ACHN (cell line): ENCODE measurements around the gene TAF10.

Experiments
- DNase-seq: peaks from one replicate; pipeline ENCODE4 v3.0.0-alpha.2; 2015
- in situ Hi-C: cut with HindIII; loops from 2 replicates; pipeline ENCODE4 v1.10.0; 2017; ENCODE audit warnings: low sequenced_read_pairs, low pct_ligation_motif_present, low pct_unique_long_range_greater_than_20kb

The TAF10 gene

DNA sequence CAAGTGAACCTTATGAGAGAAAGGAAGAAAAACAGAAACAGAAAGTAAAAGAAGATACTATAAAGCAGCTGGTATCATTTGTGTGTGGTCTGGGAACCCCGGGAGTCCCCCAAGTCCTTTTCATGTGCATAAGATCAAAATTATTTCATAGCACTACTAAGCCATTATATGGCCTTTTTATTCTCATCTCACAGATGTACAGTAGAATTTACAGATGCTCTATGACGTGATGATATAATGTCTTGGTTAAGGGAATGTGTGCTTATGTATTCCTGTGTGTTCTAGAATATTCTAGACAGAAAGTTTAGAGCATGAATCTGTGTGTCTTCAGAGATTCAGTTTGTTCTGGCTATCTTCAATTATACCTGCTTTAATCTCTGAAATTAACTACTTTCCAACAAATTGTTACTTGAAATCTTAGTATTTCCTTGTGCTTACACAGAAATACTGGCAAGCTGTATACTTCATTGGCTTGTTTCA lies 15.8 kb upstream of the TAF10 start:
- no peak for DNase-seq
- in situ Hi-C loops: no loop called here

DNA sequence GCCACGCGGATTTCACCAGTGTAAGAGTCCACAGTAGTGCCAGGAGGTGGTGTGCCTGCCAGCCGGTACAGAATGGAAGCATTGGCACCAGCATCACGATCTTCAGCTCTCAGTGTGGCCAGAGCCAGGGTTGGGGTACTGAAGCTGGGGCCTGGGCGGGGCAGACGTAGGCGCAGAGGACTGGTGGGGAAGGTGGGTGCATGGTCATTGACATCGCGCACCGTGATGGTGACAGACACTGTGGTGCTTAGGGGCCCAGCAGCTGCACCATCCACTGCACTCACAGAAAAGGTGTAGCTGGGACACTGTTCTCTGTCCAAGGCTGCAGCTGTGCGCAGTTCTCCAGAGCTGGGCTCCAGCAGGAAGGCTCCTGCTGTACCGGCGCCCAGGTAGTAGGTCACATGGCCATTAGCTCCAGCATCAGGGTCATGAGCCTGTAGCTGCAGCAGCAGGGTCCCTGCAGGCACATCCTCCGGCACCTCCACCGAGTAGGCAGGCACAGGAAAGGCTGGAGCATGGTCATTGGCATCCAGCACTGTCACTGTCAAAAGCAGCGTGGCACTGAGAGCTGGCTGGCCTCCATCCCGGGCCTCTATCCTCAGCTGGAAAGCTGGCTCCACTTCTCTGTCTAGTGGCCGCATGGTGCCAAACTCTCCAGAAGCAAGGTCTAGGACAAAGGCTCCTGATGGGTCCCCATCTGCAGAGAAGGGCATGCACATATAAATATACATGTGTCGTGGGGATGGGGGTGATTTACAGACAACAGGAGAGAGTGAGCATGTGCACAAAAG lies 15.2 kb upstream of the TAF10 start:
- DNase-seq: no peak
- in situ Hi-C loops: no loop called here

DNA sequence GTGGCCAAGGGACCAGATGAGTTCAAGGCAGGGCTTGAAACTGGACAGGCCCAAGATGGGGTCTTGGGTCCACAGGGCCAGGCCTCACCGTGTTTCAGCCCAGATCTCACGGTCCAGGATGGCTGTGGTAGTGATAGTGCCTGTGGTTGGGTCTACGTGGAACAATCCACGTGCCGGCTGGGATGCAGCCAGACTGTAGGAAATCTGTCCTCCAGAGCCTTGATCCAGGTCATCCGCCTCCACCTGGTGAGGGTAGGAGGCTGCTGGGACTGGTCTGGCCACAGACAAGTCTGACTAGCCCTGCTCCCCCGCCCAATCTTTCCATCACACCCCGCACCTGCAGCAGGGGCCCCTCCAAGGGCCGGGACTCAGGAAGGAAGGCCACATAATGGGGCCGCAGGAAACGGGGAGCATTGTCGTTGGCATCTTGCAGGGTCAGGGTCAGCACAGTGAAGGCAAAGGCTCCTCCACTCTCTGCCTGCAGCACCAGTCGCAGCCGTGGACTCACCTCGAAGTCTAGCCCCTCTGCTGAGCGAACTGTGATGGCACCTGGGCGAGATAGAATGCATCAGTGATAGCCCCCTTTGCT lies 13.9 kb upstream of the TAF10 start:
- in situ Hi-C loops: no loop called here

DNA sequence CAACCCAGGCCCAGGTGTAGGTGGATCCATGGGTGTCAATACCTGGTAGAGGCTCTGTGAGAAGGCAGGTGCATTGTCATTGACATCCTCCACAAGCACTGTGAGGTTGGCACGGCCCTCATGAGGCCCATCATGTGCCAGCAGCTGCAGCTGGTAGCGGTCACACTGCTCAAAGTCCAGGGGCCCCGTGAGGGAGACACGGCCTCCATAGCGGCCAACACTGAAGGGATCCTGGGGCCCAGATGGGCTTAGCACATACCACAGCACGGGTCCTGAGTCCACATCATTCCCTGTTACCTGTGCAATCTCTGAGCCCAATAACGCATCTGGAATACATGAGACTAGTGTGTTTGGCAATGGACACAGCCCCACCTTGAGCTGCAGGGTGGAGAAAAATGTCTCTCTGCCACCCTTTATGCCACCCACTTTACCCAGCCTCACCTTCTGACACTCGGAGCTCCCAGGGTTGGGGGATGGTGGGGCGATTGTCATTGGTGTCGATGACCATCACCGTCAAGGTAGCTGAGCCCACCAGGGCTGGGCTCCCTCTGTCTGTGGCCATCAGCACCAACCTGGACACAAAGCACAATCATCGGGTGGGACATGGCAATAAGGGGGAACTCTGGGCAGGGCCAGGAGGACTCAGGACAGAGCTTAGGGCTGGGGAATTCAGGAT lies 13.3 kb upstream of the TAF10 start:
- DNase-seq: no peak

More for the DNA sequence above, 13.9 kb upstream of the TAF10 start:
- DNase-seq: no peak

DNA sequence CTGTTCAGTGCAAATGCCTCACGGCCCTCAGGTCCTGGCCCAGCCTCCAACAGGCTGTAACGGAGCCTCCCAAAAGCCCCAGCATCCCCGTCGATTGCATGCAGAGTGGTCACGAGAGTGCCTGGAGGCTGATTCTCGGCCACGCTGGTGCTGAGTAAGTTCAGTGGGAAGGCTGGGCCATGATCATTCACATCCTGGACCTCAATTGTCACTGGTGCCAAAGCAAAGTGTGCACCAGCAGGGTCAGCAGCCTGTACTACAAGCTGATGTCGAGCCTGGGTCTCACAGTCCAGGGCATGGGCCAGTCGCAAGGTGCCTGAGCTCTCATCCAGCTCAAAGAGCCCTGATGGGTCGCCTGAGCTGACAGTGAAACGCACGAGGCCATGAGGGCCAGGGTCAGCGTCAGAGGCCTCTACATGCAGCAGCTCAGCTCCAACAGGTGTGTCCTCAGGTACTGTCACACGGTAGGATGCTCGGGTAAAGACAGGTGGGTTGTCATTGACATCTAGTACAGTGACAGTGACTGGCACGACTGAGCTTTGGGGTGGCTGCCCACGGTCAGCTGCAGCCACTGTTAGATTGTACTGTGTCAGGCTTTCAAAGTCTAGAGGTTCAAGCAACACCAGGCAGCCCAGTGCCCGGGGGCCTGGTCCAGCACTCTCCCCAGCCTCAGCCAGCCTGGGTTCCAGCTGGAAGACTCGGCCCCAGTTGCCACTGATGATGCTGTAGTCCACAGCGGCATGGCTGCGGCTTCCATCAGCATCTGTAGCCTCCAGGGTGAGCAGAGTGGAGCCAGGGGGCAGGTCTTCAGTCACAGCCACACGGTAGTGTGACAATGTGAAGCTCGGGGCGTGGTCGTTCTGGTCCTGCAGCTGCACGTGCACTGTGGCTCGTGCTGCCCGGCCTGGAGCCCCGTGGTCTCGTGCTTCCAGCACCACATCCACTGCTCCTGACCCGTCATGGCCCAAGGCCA lies 11.7 kb upstream of the TAF10 start:
- no peak for DNase-seq
- in situ Hi-C loops: no loop called here

More for the DNA sequence above, 13.3 kb upstream of the TAF10 start:
- in situ Hi-C loops: no loop called here

DNA sequence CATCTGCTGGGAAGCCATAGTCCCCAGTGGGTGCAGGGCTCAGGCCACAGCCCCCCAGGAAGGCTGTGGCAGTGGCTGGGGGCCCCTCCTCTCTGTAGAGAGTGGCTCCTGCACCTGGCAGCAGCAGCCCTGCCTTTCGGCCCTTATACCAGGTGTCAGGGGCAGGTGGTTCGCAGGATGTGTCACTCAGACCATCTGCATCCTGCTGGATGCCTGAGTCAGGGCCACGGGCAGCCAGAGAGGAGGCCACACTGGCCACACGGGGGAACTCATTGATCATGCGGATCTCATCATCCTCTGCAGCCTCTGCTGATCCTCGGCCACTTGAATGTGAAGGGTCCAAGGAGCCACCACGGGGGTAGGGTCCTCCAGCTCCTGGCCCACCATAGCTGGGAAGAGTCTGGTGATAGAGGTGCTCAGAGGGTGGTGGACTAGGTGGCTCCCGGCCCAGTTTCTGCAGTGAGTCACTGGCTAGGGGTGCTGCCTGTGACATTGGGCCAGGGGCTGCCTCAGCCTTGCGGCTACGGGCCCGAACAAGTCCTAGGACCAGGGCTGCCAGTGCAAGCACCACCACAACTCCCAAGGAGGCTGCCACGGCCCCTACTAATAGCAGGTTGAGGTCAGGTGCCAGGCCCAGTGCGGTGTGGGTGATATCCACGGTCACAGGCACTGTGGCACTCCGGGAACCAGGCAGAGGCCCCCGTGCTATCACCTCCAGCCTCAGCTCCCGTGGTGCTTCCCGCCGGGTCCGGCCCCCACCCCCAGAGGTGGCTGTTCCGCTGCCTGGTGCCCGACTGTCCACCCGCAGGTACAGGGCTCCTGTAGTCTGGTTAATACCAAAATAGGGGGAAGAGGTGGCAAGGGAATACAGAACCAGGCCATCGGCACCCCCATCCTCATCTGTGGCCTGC lies 10.5 kb upstream of the TAF10 start:
- in situ Hi-C loops: no loop called here
- DNase-seq: no peak

DNA sequence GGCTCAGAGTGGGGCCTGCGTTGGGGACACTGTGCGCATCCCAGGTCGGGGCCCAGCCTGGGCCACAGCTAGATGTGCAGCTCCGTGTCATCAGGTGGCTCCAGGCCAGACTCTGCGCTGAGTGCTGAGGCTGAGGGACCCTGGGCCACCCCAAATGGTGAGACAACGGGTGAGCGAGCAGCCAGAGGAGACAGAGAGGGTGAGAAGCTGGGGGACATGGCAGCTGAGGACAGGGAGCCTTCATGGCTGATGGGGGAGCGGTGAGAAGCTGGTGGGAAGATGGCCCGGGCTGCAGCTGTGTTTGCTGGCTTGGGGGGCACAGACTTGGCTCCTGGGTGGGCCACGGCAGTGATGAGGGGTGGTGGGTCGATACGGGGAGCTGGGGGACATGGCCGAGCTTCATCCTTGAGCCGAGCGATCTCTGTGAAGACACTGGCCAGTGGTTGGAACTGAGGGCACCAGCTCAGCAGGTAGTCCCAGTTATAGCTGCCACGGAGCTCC lies 9.7 kb upstream of the TAF10 start:
- in situ Hi-C loops: no loop called here
- DNase-seq: no peak

DNA sequence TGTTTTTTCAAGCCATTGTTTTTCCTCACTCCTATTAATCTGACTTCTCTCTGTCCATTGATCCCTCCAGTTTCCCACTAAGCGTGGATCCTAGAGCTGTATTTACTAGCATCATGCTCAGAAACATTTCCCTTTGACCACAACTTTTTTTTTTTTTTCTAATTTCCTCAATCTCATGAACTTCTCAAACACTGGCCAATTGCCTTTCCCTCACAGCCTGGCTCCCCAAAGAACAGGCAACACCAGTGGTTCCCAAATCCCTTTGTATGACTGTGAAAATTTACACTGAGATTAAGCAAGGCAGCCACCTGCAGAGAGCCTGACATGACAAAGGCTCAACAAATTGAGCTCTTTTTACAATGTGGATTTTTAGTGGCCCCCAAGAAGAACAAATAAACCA lies 8.6 kb upstream of the TAF10 start:
- no peak for DNase-seq
- in situ Hi-C loops: no loop called here

DNA sequence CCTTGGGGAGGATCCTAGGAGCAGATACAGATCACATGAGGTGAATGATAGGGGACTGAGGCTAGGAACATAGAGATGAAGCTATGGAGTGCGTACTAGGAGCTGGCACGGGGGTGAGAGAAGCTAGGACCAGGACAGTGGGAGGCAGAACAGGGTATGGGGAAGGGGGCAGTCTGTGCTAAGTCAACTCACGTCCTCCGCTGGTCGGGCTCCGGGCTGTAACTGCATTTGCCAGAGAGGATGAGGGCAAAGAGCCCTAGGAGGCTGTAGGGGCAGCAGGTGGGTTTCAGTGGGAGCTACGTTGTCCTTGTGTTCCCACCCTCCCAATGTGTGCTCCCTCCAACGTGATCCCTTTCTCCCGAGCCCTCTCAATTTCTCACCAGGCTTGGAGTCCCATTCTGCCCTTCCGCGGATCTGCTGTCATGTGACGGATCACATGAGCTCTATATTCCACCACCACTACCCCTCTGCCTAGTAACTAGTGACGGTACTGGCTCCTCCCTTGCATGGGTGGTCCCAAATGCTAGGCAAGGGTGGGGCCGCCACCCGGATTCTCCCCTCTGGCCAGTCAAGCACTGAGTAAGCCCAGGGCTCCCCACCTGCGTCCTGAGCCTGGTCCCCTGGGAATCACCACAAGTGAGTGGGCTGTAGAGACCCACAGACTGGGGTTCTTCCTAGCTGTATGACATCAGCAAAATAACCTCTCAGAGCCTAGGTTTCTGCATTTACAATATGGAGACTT lies 7.2 kb upstream of the TAF10 start, which contains the start of gene TPP1:
Gene TPP1 (minus strand): TSS at position 419 of the 742 bp plus-strand sequence. CDS start 22 bp downstream, at position 397.
- DNase-seq: peak; percentile 90
- in situ Hi-C loops: no loop called here

DNA sequence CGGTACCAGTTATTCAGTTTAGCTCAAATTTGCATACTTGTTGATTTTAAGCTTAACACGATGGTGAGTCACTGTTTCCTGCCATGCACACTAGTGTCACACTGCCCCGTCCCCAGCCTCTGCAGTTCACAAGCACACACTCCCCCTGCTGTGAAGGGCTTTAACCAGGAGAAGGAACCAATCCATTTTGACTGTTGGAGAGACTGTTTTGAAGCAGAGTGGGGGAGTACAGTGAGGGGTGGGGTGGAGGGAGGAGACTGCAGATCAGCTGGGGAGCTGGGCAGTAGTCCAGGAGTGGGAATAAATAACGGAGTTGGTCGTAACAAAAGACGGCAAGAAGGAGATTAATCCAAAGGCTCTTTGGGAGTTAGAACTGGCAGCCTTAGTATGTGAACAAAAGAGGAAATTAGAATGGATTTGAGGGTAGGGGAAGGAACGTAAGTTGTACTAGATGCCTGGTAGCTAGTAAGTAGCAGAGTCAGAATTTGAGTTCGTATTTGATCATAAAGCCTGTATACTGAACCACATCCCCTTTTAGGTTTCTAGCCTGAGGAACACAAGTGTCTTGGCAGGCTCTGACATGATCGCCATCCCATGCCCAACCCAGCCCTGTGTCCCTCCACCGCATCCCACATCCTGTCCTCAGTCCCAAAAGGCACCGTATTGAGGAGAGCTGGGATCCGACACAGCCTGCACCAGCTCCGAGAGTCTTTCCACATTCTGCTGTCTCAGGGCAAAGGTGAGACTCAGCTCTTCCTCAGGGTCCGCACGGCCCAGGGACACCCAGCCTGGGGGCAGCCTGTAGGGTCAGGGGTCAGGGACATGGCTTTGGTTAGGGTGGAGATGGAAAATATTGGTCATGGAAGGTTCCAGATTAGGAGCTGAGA lies 6.3 kb upstream of the TAF10 start:
- in situ Hi-C loops: no loop called here
- DNase-seq: no peak

DNA sequence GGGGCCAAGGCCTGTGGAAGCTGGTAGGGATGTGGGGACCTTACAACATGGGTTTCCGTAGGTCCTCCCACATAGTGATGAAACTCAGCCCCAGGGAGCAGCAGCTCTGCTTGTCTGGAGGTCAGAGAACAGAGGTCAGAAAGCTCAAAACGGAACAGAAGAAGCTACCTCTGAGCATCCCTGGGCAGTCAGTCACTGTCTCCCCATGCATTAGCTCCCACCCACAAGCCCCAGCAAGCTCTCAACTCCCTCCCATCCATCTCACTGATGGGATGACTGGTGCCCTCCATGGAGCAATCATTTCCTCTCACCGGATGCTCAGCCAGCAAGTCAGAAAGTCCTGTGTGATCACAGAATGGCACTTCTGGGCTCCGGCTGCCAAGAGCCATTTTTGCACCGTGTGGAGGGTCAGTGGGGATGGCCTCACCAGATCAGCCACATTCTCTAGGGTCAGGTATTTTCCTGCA lies 5.3 kb upstream of the TAF10 start:
- in situ Hi-C loops: no loop called here
- no peak for DNase-seq

DNA sequence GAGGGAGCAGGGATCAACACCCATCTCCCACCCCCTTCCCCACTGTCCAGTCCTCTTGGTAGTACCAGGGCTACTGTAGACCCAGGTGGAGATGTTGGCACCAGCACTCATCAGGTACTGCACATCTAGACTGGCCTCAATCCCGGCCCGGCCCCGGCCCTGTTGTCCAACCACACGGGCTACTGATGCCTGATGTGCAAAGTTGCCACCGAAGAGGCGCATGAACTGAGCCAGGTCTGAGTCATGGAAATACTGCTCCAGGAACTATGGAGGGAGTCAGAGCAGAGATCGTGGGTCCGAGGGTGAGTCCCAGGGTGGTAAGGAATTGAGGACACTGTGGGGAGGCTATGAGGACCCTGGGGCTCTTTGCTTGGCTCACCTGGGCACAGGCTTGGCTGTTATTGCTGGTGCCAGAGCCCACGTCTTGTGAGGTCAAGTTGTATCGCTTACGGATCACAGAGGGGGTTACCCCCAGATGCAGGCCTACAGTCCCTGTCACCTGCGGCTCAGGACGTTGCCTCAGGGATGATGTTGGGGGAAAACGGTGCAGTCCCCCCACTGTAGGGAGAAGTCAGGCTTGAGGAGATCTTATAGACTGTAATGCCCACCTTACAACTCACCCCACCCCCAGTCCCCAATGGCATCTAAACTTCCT lies 4.7 kb upstream of the TAF10 start:
- no peak for DNase-seq
- in situ Hi-C loops: no loop called here

DNA sequence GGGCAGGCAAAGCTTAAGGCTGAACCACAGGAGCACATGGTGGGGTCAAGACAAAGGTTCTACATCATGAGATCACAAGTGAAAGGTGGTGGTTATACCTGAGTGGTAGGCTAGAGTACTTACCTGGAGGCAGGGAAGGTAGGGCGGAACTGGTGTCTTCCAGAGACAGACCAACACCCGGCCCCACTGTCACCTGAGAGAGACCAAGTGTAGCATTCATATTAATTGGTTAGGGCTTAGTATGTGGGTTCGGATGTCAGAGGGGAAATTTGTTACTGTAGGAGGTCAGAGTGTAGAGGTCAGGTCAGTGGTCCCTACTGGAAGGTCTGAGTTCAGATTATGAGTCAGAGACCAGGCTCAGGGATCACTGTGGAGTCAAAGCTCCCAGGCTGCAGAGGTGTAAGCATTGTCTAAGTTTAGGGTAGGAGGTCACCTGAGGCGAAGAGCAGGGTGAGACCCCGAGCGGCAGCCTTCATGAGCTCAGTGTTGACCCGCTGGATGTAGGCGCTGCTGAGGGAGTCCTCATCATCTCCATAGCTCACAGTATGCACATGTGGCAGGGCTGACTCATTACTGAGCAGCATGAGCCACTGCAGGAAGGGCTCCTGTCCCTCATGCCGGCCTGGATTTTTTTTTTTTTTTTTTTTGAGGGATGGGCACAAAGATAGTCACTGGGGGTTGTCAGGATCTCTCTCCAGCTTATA lies 4.0 kb upstream of the TAF10 start:
- in situ Hi-C loops: no loop called here
- no peak for DNase-seq

DNA sequence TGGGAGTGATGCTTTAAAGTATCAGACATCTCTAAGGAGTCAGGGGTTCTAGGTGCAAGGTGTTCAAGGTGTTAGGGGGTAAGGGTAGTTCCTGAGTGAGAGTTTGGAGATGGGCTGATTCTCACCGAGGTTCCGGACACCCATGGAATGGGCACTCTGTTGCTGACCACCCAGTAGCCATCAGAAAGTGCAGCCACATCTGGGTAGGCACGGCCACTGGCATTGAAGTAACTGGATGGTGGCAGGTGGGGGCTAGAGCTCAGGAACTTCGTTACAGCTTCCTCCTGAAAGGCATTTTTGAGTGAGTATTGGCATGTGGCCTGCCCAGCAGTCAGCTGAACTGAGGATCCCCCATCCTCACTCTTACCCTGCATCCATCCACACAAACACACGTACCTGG lies 3.0 kb upstream of the TAF10 start:
- in situ Hi-C loops: no loop called here

DNA sequence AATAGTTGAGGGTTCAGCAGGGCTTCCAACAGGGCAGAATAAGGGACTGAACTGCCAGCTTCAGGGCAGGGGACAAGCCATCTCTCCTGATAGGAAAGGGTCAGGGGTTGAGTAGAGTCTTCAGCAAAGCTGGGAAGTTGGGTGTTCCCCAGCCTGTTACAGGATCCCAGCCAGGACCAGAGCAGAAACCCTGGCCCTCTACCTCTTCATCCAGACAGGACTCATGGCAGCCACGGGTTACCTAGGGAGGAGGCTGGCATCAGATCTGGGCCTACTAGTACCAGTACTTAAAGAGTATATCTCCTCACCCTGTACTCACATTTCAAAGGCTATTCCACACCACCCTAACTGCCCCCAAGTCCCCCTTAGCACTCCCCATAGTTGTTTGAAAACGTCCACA lies 2.4 kb upstream of the TAF10 start:
- DNase-seq: no peak
- in situ Hi-C loops: no loop called here

More for the DNA sequence above, 3.0 kb upstream of the TAF10 start:
- DNase-seq: no peak
